GM18909 (cell line): ENCODE results near the gene MYO1E.

ENCODE experiments used
- ATAC-seq: cut with Tn5 transposase; IDR thresholded peaks from one replicate; pipeline ENCODE4 v1.9.1; 2021; ENCODE audit warnings: mild to moderate bottlenecking; ENCODE audit not compliant: unreplicated experiment, poor library complexity

Gene MYO1E

DNA sequence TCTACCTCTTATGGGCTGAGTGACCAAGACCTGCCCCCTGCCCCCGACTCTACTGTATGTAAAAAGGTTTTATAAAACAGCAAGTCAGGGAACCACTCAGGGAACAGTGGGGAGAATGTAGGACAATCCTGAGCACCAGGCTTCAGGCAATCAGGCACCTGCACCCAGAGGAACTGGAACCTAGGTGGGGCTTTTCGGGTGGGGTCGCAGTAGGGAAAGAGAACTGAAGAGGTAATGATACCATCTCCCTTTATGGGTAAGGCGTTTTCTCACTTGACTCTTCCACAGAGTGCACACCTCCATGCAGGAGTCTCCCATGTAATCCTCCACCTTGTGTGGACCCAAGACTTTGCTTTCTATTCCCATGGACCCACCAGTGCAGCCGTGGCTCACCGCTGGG, 45.8 kb downstream of the MYO1E start:
- no peak for ATAC-seq

DNA sequence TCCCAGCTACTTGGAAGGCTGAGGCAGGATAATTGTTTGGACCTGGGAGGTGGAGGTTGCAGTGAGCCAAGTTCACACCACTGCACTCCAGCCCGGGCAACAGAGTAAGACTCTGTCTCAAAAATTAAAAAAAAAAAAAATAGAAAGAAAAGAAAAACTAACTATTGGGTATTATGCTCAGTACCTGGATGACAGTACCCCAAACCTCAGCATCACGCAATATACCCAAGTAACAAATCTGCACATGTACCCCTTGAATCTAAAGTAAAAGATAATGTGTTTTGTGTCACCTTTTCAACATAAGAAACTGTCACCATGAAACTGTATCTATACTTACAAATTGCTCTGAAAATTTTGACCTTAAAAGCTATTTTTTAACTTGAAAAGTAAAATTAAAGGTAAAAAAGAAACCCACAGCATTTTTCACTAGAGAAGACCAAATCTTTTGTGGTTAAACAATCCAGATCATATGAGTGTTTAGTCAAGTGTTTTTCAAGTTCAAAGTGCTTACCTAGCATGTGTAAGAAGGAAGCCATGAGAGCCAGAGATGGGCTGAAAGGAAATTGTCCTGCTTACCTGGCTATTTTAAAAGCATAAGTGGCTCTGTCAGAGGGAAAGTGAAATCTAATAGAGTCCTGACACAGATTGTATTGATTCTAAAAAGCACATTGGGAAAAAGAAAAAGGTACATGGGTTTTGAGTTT, 50.5 kb downstream of the MYO1E start:
- ATAC-seq: no peak

DNA sequence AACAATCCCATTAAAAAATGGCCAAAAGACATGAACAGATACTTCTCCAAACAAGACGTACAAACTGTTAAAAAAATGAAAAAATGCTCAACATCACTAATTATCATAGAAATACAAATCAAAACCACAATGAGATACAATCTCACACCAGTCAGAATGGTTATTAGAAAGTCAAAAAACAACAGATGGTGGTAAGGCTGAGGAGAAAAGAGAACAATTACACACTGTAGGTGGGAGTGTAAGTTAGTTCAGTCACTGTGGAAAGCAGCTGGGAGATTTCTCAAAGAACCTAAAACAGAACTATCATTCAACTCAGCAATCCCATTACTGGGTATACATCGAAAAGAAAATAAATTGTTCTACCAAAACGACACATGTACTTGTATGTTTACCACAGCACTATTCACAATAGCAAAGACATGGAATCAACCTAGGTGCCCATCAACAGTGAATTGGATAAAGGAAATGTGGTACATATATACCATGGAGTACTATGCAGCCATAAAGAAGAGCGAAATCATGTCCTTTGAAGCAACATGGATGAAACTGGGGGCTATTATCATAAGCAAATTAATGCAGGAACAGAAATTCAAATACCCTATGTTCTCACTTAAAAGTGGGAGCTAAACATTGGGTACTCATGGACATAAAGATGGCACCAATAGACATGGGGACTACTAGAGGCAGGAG, 51.5 kb downstream of the MYO1E start:
- no peak for ATAC-seq

DNA sequence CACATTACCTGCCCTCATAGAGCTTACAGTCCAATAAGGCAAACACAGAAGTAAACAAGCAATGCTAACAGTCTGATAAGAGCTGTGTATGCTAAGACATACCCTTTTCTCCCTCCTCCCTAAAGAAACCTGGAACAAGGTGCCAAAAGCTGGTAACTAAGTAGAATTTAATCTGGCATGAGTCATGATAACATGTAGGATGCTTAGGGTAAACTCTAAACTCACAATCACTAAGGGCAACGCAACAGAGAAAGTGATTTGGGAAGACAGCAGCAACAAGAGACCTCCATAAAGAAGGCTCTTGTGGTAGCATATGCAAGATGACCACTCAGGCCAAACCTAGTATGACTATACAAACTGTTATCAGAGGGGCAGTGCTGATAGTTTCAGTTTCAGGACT, 55.5 kb downstream of the MYO1E start:
- no peak for ATAC-seq

DNA sequence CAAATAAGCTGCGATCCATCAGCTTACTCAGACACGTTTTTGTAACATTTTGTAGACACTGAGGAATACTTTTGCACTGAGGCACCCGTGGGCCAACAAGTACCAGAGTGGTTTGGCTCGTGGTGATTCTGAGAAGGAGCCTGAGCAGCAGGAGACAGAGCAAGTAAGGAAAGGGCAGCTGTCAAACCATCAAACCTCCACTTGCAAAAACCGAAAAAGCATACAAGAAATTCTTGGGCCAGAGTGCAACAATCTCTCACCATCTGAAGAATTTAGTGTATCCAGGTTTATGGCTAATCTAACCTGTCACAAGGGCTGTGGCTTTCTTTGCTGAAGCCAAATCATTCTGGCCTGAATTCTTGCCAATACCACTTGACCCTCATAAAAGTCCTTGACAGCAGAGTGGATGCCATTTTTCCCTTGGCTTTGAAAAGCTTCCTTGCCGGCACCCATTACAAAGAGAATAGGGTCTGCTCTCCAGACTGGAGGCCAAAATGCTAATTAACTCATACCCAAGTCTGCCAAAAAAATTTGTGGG, 56.7 kb downstream of the MYO1E start:
- no peak for ATAC-seq

DNA sequence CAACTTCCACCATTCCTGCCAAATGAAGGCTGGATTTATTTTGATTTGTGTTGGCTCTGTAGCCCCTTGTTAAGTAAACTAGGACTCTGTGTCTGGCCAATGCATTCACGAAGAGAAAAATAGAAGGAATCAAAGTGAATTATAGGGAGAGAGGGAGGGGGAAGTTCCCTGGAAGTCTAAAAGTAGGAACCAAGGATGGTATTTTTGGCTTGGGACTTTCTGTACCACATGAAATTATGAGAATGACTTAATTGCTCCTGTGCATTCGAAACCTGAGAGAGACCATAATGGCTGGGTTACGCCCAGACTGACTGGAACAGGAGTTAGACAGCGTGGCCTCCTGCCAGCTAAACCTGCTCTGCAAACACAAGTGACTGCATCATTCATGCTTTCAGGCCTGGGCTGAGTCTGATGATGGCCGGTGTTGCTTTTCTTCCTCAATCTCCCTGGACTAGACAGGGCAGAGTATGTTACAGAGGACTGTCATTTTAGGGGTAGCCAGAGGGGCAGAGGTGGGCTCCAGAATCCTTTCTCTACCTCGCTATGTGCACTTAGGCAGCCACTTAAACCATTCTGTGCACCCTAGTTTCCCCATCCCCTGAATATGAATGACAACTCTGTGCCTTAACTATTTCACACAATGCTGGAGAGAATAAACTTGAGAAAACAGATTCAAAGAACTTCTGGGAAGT, 58.9 kb downstream of the MYO1E start:
- ATAC-seq: peak; percentile 67

DNA sequence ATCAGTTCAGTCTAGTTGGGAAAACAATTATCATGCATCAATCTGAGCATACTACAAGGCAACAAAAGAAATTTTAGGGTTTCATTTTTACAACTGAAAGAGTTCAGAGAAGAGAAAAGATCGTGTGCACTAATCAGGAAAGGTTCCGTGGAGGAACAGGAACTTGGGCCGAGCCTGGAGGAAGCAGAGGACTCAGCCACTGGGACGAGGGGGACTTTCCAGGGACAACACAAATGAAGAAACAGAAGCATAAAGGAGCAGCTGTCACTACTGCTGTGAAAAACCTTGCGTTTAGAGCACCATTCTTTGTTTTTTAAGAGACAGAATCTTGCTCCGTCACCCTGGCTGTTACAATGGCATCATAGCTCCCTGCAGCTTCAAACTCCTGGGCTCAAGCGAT, 60.5 kb downstream of the MYO1E start:
- no peak for ATAC-seq

DNA sequence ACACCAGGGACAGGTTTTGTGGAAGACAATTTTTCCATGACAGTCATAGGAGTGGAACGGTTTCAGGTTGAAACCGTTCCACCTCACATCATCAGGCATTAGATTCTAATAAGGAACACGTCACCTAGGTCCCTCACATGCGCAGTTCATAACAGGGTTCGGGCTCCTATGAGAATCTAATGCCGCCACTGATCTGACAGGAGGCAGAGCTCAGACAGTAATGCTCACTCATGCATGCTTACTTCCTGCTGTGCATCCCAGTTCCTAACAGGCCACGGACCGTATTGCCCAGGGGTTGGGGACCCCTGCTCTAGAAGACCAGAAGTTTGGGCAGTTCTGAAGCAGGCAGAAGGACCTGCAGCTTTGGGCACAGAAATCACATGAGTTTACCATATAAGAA, 61.5 kb downstream of the MYO1E start:
- ATAC-seq: no peak

DNA sequence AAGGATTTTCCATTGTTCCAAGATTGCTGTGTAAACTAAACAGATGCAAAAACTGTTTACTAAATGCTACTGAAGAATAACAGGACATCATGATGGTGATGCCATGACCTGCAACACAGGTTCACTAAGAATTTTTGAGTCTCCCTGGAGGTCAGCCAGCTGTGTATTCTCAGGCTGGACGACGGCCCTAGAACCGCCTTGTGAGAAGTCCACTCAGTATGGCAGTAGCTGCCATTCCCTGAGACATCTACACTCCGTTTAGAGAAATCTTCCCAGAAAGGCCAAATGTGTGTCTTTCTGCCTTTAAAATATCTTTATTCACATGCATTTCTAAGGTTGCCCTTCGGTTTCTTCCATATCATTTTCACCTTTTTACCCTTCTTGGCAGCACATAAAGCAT, 63.3 kb downstream of the MYO1E start:
- no peak for ATAC-seq

DNA sequence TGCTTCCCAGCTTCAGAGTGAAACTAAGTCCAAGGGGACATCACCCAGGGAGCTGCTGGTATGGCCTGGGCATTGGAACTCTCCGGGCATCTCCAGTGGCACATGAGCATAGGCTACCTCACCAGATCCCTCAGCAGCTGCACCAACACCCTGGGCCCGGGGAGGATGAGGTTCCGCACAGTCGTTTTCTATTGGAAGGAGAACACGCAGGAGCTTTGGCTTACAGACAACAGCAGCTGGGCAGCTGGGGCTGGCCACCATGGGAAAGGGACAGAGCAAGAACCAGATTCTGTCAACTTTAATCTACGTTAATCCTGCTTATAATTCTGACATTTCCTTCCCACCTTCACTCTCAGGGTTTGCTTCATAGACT, 65.5 kb downstream of the MYO1E start:
- no peak for ATAC-seq

DNA sequence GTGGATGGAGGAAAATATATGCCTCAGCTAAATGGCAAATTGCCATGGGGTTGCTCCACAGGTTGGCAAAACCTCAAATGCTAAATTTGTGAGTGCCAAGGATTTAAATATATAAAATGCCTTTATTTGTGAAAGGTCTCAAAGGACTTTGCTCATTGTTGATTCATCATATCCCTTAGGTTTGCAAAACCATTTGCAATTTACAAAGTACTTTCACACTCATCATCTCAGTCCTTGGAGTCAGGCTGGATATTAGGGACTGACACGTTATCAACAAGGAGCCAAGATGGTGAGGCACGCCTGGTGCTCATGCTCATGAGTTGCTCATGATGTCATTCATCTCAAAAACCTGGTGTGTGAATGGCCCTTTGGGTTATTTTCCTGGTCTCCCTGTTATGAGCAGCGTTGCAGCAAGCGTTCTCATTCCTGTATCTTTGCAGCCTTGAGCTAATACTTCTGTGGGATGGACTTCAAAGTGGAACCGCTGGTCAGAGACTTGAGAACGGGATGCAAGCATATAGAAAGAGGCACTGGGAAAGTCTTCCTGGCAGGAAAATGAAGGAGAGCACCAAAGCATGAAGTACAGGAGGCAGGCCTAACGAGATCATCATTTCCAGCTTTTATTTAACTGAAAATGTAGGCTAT, 66.0 kb downstream of the MYO1E start:
- ATAC-seq: no peak

DNA sequence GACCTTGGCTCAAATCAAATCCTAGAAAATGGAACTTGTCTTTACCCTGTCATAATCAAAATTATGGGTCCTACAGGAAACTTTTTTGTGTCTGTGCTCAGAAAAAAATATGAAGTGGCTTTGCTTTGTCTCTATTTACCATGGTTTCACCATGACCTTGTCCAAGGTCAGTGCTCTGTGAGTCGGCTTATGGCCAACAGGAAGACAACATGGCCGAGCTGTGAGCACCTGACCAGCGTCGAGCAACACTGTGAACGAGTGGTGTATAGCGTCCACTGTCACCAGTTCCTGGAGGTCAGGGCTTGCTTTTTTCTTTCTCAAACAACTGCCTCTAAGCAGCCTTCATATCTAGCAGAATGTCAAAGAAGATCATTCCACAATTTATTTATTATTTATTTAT, 67.9 kb downstream of the MYO1E start:
- no peak for ATAC-seq

DNA sequence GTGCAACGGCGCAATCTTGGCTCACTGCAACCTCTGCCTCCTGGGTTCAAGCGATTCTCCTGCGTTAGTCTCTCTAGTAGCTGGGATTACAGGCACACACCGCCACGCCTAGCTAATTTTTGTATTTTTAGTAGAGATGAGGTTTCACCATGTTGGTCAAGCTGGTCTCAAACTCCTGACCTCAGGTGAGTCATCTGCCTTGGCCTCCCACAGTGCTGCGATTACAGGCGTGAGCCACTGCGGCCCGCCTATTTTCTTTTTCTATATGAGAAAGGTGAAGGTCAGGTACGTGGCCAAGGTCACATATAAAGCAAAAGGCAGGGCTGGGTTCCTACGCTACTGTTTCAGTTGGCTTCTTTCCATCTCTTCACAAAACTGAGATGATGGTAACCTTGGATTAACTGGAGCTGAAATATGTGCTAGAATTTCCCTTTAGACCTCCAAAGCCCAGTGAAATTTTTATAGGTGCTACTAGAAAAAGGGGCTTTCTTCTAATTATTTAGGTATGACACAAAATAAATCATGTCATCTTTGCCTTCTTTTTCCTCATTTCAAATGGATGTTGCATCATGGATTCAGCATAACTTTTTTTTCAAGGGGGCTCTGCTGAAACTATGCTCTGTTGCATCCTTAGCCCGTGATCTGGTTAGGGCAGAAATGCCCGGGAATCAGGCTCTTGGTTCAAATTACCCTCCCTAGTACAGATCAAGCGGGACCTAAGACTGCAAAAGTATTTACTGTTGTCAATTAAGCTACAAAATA, 68.5 kb downstream of the MYO1E start:
- no peak for ATAC-seq

DNA sequence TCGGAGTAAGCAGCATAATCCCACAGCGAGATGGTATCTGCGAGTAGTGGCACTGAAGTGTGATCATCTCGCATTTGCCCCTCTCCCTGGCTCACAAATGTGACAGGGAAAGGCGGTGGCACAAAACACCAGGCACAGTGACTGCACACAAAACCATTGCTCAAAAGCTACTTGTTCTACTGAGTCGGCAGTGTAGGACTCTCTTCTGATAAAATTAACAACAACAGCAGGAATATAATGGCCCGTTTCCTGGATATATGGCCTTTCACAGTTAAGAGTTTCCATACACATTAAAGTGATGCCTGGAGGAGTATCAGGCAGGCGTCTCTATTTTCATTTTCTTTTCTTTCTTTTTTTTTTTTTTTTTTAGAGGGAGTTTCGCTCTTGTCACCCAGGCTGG, 69.0 kb downstream of the MYO1E start:
- ATAC-seq: no peak

DNA sequence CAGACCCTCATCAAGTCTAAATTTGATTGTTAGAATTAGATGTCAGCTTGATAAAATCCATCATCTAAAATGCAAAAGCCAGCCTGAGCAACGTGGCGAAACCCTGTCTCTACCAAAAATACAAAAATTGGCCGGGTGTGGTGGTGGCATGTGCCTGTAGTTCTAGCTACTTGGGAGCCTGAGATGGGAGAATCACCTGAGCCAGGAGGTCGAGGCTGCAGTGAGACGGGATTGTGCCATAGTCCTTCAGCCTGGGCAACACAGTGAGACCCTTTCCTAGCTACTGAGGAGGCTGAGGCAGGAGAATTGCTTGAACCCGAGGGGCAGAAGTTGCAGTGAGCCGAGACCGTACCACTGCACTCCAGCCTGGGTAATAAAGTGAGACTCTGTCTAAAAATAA, 69.5 kb downstream of the MYO1E start:
- ATAC-seq: no peak

DNA sequence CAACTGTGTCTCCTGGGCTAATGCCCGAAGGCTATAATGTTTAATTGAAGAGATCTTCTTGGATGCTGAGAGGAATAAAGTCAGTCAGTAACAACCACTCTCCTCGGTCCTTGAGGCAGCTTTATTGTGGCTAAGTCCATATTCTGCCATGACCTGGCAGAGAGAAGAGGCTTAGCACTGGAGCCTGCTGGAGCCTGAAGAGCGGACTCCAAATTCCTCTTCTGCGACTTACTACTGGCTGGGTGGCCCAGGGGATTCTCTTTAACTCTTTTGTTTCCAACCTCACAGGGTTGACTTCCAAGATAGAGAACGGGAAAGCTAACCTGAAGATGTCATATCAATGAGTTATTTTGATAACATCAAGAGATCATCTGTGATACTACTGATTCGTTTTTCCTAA, 71.1 kb downstream of the MYO1E start:
- no peak for ATAC-seq

DNA sequence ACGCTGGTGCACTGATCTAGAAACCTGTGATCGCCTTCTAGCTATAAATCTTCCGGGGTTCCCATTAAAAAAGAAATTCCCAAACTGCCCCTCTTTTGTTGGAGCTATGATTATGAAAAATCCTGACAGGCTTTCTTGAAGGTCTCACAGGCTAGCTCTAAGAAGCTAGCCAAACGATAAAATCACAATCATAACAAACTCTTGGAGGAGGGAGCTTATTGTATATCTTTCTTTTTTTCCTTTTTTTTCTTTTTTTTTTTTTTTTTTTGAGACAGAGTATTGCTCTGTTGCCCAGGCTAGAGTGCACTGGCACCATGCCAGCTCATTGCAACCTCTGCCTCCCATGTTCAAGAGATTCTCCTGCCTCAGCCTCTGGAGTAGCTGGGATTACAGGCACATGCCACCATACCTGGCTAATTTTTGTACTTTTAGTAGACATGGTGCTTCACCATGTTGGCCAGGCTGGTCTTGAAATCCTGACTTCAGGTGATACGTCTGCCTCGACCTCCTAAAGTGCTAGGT, 72.0 kb downstream of the MYO1E start:
- ATAC-seq: no peak

DNA sequence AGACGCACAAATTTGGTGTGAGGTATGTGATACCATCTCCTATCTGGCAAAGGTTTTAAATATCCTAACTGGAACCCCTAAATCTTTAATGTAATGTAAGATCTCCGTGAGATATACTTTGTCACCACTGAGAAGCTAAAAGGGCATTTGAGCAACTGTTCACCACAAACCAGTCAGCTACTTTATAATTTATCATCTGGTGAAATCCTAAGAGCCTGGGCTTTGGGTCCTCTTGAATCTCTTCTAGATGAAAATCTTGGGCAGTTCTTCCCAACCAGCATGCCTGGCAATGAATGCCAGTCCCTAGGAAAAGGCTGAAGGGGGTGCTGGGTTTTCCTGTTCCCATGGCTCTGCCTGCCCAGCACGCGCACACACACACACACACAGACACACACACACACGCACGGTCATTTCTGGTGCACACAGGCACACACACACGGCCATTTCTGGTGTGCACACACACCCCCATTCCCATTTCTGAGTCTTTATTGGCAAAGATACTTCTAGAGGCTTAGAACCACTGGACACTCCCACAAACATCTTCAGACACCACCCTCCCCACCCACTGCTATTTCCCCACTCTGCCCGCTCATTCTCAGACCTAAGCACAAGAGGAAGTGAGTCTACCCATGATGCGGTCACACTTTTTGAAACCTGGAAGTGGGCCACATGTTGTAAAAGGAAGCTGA, 72.6 kb downstream of the MYO1E start:
- ATAC-seq: peak; percentile 65

DNA sequence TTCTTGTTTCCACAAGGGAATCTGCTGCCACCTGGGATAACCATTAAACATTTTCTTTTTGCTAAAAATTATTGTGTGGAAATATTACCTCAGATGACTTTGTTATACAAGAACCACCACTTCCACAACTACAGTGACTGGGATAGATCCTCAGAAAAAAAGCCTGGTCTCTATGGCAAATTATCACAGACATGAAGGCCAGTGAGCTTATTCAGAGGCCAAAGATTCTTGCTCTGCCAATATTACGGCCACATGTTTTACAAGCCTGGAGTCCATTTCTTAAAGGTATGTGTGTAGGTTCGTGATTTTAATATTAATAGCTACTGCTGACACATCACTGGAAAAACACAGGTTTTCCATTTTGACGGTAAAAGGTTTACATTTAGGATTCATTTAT, 73.8 kb downstream of the MYO1E start:
- no peak for ATAC-seq
